H1 (cell line): Measurements from ENCODE around the gene FBXW8.

Experiments
- ASH2L ChIP-seq: fragments of 200-600, 300-600 bp; sonication (generic); IDR thresholded peaks from one replicate; pipeline ENCODE4 v1.7.1; 2017; ENCODE audit warnings: low read length
- CHD2 ChIP-seq: IDR thresholded peaks from 2 replicates; pipeline ENCODE4 v1.6.1; 2012; ENCODE audit warnings: low read length, improper control_type of control experiment
- CREB1 ChIP-seq: IDR thresholded peaks from 2 replicates; pipeline ENCODE4 v1.6.1; 2012; ENCODE audit warnings: inconsistent platforms
- JUND ChIP-seq: IDR thresholded peaks from 2 replicates; pipeline ENCODE4 v1.6.1; 2011; ENCODE audit warnings: mild to moderate bottlenecking, improper control_type of control experiment, low read length
- MAFK ChIP-seq: IDR thresholded peaks from 2 replicates; pipeline ENCODE4 v1.6.1; 2012; ENCODE audit warnings: low read depth, mild to moderate bottlenecking, improper control_type of control experiment, low read length
- POLR2A ChIP-seq, 2 experiments: IDR thresholded peaks; 1 replicate in 1 of 2; 2 replicates in 1 of 2; pipeline ENCODE4 v1.6.1; 2011; ENCODE audit warnings: low read depth in 2 of 2, low read length in 2 of 2, mild to moderate bottlenecking in 2 of 2; ENCODE audit errors: control extremely low read depth in 1 of 2
- POLR2AphosphoS5 ChIP-seq: IDR thresholded peaks from 2 replicates; pipeline ENCODE4 v1.6.1; 2011; ENCODE audit warnings: low read depth, low read length
- RFX5 ChIP-seq: IDR thresholded peaks from 2 replicates; pipeline ENCODE4 v1.6.1; 2011; ENCODE audit warnings: low read depth, low read length, improper control_type of control experiment, borderline replicate concordance
- RNF2 ChIP-seq: fragments of 200-900, 300-1000 bp; sonication (generic); IDR thresholded peaks from 2 replicates; pipeline ENCODE4 v1.7.1; 2016; ENCODE audit warnings: borderline replicate concordance, low read depth, mild to moderate bottlenecking, antibody characterized with exemption, low read length; ENCODE audit not compliant: poor library complexity, severe bottlenecking; ENCODE audit errors: missing control alignments
- SIRT6 ChIP-seq: IDR thresholded peaks from one replicate; pipeline ENCODE4 v1.7.1; 2012; ENCODE audit warnings: low read length, inconsistent platforms
- TF ChIP-seq, protein P1 (sequence below), 3 experiments: IDR thresholded peaks; 1 replicate in 2 of 3; 2 replicates in 1 of 3; pipeline versions ENCODE4 v1.5.1 to v1.6.1; 2011; ENCODE audit warnings: low read length in 3 of 3, mild to moderate bottlenecking in 3 of 3, inconsistent platforms in 2 of 3, low read depth in 1 of 3, moderate library complexity in 1 of 3; ENCODE audit not compliant: insufficient read depth in 1 of 3; ENCODE audit errors: control extremely low read depth in 1 of 3
- TF ChIP-seq, protein P2 (sequence below): IDR thresholded peaks from 2 replicates; pipeline ENCODE4 v1.6.1; 2011; ENCODE audit warnings: low read length, improper control_type of control experiment
- TF ChIP-seq, protein P3 (sequence below): IDR thresholded peaks from 2 replicates; pipeline ENCODE4 v1.6.1; 2012; ENCODE audit warnings: inconsistent platforms

DNA sequence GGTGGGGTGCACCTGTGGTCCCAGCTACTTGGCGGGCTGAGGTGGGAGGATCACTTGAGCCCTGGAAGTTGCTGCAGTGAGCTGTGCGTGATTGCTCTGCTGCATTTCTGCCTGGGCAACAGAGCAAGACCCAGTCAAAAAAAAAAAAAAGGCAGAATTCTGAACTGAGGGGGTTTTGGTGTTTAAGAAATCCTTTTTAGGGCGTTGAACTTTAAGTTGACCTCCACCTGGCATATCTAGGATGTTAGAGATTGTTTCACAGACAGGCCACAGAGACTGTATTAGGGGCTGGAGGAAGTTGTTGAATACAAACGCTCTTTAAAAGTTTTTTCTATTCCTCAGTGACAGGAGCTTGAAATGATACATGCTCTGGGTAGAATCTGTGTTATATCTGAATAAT lies 60.5 kb downstream of the FBXW8 start:
- TF ChIP-seq, protein P1, sequence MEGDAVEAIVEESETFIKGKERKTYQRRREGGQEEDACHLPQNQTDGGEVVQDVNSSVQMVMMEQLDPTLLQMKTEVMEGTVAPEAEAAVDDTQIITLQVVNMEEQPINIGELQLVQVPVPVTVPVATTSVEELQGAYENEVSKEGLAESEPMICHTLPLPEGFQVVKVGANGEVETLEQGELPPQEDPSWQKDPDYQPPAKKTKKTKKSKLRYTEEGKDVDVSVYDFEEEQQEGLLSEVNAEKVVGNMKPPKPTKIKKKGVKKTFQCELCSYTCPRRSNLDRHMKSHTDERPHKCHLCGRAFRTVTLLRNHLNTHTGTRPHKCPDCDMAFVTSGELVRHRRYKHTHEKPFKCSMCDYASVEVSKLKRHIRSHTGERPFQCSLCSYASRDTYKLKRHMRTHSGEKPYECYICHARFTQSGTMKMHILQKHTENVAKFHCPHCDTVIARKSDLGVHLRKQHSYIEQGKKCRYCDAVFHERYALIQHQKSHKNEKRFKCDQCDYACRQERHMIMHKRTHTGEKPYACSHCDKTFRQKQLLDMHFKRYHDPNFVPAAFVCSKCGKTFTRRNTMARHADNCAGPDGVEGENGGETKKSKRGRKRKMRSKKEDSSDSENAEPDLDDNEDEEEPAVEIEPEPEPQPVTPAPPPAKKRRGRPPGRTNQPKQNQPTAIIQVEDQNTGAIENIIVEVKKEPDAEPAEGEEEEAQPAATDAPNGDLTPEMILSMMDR (IDR thresholded peaks at IDR 0.05; ENCODE audit: control extremely low read depth in 1 of 3, insufficient read depth in 1 of 3, low read depth in 1 of 3, low read length in 3 of 3) = no peak
- TF ChIP-seq RNF2 = no peak
- TF ChIP-seq, protein P2, sequence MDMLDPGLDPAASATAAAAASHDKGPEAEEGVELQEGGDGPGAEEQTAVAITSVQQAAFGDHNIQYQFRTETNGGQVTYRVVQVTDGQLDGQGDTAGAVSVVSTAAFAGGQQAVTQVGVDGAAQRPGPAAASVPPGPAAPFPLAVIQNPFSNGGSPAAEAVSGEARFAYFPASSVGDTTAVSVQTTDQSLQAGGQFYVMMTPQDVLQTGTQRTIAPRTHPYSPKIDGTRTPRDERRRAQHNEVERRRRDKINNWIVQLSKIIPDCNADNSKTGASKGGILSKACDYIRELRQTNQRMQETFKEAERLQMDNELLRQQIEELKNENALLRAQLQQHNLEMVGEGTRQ = no peak
- no peak for TF ChIP-seq CHD2
- TF ChIP-seq POLR2AphosphoS5 = no peak
- TF ChIP-seq SIRT6 = no peak
- TF ChIP-seq JUND = no peak
- TF ChIP-seq MAFK = no peak
- TF ChIP-seq POLR2A (IDR thresholded peaks at IDR 0.05; ENCODE audit: control extremely low read depth in 1 of 2, low read depth in 2 of 2, low read length in 2 of 2) = no peak
- TF ChIP-seq, protein P3, sequence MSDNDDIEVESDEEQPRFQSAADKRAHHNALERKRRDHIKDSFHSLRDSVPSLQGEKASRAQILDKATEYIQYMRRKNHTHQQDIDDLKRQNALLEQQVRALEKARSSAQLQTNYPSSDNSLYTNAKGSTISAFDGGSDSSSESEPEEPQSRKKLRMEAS = no peak
- no peak for TF ChIP-seq ASH2L
- TF ChIP-seq CREB1 = no peak
- TF ChIP-seq RFX5 = no peak
